ENCODE data around the gene ABCG4.

DNA sequence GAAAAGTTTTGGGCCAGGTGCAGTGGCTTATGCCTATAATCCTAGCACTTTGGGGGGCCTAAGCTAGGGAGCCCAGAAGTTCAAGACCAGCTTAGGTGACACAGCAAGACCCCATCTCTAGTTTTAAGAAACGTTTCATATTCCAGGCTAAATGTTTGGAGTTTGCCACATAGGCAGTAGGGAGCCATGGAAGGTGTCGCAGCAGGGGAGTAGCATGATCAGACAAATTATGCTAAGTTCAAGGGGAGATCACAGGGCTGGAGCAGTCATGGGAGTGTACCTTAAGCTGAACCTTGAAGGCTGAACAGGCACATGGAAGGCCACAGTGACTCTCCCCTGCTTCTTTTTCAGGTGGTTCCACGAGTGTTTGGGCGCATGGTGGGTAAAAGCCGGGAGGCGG lies 30.5 kb downstream of the ABCG4 start:
- TF ChIP-seq POLR2A (IDR thresholded peaks at IDR 0.05) (no peak), EP300 (IDR thresholded peaks at IDR 0.05) (no peak)
